NCI-H146 (cell line): Measurements from ENCODE around the gene PLEKHH1.
A peak's percentile ranks its signal among the peaks of the same experiment; 100 is the strongest.
"Not testable (repeated sequence)": the region's sequence is repeated elsewhere in the genome, so short reads cannot be mapped to it uniquely, and the experiment has no call there.

Experiments
- DNase-seq: peaks from one replicate; lab custom pipeline; 2025; lab: John Stamatoyannopoulos, UW

PLEKHH1 gene

GRCh38 chr14:67583711-67584644 is 50.9 kb downstream of the PLEKHH1 start:
- DNase-seq: peak; percentile 42

- DNase-seq: no peak
These were observed 51.9 kb downstream of the PLEKHH1 start for GRCh38 chr14:67584978-67585377.

DNA sequence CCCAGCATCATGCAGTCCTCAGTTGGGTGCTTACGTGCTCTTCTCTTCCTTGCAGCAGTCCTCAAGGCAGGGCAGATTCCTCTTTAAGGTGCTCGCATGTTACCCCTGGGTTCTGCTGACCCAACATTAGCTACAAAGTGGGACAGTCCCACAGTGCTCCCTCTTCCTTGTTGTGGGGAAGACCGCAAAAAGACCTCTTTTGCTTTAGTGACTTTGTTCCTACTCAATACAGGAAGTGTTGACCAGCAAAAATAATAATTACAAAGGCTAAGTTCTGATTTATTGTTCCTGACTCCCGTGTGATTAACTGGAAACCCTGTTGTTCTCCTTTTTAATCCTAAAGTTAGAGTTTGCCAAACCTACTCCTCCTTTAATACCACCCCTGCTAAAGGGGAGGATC is 53.3 kb downstream of the PLEKHH1 start:
- DNase-seq: no peak

GRCh38 chr14:67589204-67589770 is 56.2 kb downstream of the PLEKHH1 start:
- DNase-seq: no peak

DNA sequence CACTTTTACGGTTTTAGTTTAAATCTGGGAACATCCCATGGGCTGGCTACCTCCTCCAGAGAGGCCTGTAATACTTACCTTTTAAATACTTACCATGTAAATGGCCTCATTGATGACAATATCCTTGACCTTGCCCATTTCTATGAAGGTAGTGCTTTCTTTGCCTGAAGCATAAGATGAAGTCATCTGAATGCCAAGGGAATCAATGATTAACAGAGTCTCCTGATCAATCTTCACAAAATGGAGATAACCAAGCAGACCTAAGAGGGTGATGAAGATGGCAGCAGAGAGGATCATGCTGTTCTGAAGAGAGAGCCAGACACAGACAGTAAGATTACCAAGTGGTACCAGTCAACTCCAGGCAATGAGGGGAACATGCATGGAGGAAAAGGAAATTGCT is 60.6 kb downstream of the PLEKHH1 start:
- not testable (repeated sequence) for DNase-seq

GRCh38 chr14:67595392-67595791 is 62.3 kb downstream of the PLEKHH1 start:
- DNase-seq: no peak

DNA sequence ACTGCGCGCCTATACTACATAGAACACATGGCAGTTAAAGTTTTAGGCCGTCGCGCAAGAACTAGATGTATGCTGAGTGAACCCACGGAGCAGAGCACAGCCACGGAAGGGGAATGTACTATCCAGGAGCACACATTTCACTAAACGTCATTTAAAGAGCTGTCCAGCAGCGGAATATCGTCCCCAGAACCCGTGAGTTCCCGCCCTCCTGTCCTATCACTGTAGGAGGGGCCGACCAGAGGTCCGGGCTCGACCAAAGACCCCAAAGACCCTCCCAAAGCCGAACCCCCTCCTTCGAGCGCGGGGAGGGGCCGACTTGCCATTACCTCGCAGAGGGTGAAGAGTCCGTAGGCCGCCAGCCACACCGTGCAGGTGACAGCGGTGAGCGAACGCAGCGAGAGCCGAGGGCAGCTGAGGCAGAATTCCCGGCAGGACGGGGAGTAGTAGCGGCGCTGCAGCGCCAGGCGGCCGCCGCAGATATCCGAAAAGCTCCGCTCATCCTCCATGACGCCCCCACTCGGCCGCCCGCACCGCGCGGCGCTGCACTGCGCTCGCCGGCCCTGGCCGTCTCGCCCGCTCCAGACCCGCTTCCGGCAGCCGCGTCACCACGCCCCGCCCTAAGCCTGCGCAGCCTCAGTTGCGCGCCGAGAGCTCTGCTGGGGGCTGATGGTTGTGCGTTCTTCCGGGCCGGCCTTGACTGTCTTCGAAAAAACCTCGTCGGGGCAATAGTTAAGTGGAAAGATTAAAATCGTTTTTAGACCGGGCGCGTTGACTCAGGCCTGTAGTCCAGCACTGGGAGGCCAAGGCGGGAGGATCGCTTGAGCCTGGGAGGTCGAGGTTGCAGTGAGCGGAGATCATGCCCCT is 66.8 kb downstream of the PLEKHH1 start, which contains the start of gene PIGH:
Gene PIGH, minus strand, starts transcription at position 571 of the 864 bp plus-strand sequence. Its CDS starts 65 bp downstream, at position 506.
- DNase-seq: peak; percentile 78

DNA sequence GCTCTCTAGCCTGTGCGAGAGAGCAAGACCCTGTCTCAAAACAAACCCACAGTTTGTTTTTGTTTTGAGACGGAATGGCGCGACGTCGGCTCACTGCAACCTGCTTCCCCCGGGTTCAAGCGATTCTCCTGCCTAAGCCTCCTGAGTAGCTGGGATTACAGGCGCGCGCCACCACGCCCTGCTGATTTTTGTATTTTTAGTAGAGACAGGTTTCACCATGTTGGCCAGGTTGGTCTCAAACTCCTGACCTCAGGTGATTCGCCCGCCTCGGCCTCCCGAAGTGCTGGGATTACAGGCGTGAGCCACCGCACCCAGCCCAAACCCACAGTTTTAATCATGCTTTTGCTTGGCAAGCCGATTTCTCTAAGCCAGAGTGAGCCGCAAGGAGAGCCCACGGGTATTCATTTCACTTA is 67.5 kb downstream of the PLEKHH1 start:
- not testable (repeated sequence) for DNase-seq

DNA sequence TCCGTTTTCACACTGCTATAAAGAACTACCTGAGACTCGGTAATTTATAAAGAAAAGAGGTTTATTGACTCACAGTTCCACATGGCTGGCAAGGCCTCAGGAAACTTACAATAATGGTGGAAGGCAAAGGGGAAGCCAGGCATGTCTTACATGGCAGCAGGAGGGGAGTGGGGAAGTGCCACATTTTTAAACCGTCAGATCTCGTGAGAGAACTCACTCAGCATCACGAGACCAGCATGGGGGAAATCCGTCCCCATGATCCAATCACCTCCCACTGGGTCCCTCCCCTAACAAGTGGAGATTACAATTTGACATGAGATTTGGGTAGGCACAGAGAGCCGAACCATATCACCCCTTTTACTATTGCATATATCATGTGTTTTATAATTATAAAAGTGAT is 69.0 kb downstream of the PLEKHH1 start:
- DNase-seq: no peak

GRCh38 chr14:67602995-67603545 is 70.0 kb downstream of the PLEKHH1 start:
- no peak for DNase-seq

DNA sequence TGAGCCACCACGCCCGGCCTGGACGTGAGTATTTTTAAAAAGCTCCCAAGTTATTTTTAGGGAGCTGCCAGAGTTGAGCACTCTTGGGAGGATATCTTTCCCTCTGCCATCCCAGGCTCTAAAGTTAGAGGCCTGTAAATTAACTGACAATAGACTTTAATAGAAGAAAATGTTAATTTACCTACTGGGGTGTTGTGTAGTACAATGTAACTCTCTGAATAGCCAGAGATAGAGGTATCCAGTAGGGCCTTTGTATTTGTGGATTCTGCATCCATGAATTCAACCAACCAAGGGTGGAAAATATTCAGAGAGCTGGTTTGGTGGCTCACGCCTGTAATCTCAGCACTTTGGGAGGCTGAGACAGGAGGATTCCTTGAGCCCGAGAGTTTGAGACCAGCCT is 74.6 kb downstream of the PLEKHH1 start:
- no peak for DNase-seq

- no peak for DNase-seq
These were observed 76.7 kb downstream of the PLEKHH1 start for GRCh38 chr14:67609642-67610310.

- no peak for DNase-seq
These were observed 77.4 kb downstream of the PLEKHH1 start for GRCh38 chr14:67610491-67610890.

DNA sequence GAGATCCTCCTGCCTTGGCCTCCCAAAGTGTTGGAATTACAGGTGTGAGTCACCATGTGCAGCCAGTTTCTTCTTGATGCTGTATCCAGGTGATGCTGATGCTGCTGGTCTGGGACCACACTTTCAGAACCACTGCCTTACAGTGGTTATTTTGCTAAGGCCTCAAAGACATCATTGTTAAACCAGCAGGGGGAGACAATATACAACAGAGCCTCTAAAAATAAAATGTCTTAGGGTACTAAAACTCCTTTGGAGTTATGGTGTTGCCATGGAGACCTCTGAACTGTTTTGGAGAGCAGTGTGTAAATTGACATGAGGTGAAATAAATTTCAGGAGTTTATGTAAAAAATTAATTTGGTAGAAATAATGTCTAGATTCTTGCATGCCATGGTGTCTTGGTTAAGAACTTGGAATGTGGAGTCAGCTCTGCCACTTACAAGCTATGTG is 85.5 kb downstream of the PLEKHH1 start:
- DNase-seq: peak; percentile 50

DNA sequence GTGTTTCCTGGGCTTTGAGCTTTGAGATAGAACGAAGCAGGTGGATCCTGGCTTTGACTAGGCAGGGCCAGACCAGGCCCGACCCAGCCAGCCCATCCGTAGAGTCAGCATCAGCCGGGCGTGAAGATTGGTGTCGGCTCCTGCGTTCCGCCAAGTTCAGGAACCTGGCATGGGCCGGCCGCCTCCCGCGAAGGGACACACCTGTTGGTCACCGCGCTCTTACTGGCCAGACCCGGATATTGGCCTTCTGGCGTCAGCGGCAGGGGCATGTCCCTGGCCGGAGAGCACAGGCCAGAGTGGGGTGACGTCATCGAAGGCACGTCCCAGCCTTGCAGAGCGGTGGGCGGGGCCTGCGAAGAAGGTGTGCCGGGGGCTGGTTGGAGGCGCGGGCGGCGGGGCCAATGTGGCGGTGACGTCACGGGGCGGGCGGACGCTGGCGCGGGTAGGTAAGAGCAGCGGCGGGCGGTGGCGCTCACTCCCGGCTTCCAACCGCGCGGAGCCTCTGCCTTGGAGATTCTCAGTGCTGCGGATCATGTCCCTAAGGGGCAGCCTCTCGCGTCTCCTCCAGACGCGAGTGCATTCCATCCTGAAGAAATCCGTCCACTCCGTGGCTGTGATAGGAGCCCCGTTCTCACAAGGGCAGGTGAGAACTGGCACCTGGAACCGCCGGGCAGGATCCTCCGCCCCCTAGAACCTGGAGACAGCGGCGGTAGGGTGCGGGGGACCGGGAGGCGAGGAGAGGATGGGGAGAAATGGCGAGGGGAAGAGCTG is 86.5 kb downstream of the PLEKHH1 start, which contains the start of gene ARG2:
Gene ARG2, plus strand, starts transcription at position 475 of the 771 bp plus-strand sequence. Its CDS starts 58 bp downstream, at position 533.
- peak; percentile 97 for DNase-seq

GRCh38 chr14:67620217-67620785 is 87.2 kb downstream of the PLEKHH1 start:
- DNase-seq: peak; percentile 38

GRCh38 chr14:67622675-67623074 is 89.6 kb downstream of the PLEKHH1 start:
- DNase-seq: no peak

- DNase-seq: no peak
These were observed 90.0 kb downstream of the PLEKHH1 start for GRCh38 chr14:67623114-67623513.

GRCh38 chr14:67626131-67626530 is 93.0 kb downstream of the PLEKHH1 start:
- not testable (repeated sequence) for DNase-seq

DNA sequence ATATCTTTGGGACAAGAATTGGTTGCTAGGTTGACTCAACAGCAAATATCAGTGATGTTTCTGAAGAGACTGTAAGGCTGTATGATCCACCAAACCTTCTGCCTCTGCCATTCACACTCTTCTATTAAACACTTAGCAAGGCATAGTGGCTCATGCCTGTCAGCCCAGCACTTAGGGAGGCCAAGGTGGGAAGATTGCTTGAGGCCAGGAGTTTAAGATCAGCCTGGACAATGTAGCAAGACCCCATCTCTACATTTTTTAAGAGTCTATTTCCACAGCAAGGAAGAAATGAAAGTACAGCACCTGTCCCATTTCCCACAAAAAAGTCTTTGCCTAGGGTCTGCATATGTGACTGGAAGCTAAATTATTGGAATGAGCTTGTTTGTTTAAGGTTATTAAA is 94.4 kb downstream of the PLEKHH1 start:
- no peak for DNase-seq
